Endodermal cell (in vitro differentiated cells): ENCODE measurements around the gene MTMR3. TPM values are rescaled to one million over a fixed set of nuclear protein-coding genes. Genes with fewer than 3 reads are reported as not detected.

ENCODE experiments used
- DNase-seq: peaks from one replicate; pipeline ENCODE4 v3.0.0-alpha.2; 2017
- H3K27ac ChIP-seq: 2 replicates; pipeline ENCODE4 v1.5.1; 2013; ENCODE audit warnings: mild to moderate bottlenecking, low read depth, low read length, moderate library complexity
- H3K27me3 ChIP-seq: 2 replicates; pipeline ENCODE4 v1.6.1; 2013; ENCODE audit warnings: mild to moderate bottlenecking, low read length, moderate library complexity; ENCODE audit not compliant: insufficient read depth, control insufficient read depth, poor library complexity, severe bottlenecking
- H3K36me3 ChIP-seq: 2 replicates; pipeline ENCODE4 v1.7.0; 2013; ENCODE audit warnings: mild to moderate bottlenecking, low read length, moderate library complexity; ENCODE audit not compliant: control insufficient read depth, insufficient read depth
- H3K4me1 ChIP-seq: one replicate; pipeline ENCODE4 v1.7.0; 2013; ENCODE audit warnings: low read length; ENCODE audit not compliant: control insufficient read depth, insufficient read depth
- H3K4me3 ChIP-seq: 2 replicates; pipeline ENCODE4 v1.5.1; 2013; ENCODE audit warnings: mild to moderate bottlenecking, low read length, moderate library complexity
- H3K9ac ChIP-seq: 2 replicates; pipeline ENCODE4 v1.6.1; 2013; ENCODE audit warnings: mild to moderate bottlenecking, low read length, moderate library complexity; ENCODE audit not compliant: poor library complexity, severe bottlenecking; ENCODE audit errors: extremely low read depth
- H3K9me3 ChIP-seq: 2 replicates; pipeline ENCODE4 v1.6.1; 2013; ENCODE audit warnings: mild to moderate bottlenecking, low read length, moderate library complexity; ENCODE audit not compliant: control insufficient read depth
- H3K27ac Mint-ChIP-seq: 2 replicates; pipeline ENCODE4 v1.8.0; 2020; ENCODE audit warnings: mixed read lengths
- H3K27me3 Mint-ChIP-seq: 2 replicates; pipeline ENCODE4 v1.8.0; 2021; ENCODE audit warnings: mild to moderate bottlenecking, mixed read lengths; ENCODE audit not compliant: insufficient read depth
- H3K36me3 Mint-ChIP-seq: 2 replicates; pipeline ENCODE4 v1.8.0; 2020; ENCODE audit warnings: low read depth, mixed read lengths
- H3K4me1 Mint-ChIP-seq: 2 replicates; pipeline ENCODE4 v1.8.0; 2020; ENCODE audit warnings: mixed read lengths
- H3K4me3 Mint-ChIP-seq: 2 replicates; pipeline ENCODE4 v1.8.0; 2020; ENCODE audit warnings: mild to moderate bottlenecking, moderate library complexity, mixed read lengths
- H3K9me3 Mint-ChIP-seq: 2 replicates; pipeline ENCODE4 v1.8.0; 2020; ENCODE audit warnings: mild to moderate bottlenecking, mixed read lengths
- CTCF ChIP-seq: fragments of 200-600 bp; sonication (generic); conservative IDR thresholded peaks from 2 replicates; pipeline ENCODE4 v1.5.0; 2021; ENCODE audit warnings: antibody characterized with exemption, mild to moderate bottlenecking
- WGBS, 2 experiments: methylation state at CpG; one replicate each; pipeline versions ENCODE4 v1.1.5 to v1.1.7; 2013; ENCODE audit warnings: missing lambda C conversion rate in 2 of 2, mixed read lengths in 1 of 2; ENCODE audit not compliant: insufficient coverage in 1 of 2, insufficient read length in 1 of 2; 5-methylcytosine and 5-hydroxymethylcytosine counted together
- total RNA-seq, 2 donors: library from RNA; stranded (reverse); fragmentation: NEBNext Ultra II Directional in 1 of 2; extraction: Animal tissue kit (Norgen Biotek cat#: 25700) in 1 of 2; gene quantifications; 2 replicates in 1 of 2; 3 replicates in 1 of 2; pipeline ENCODE4 v1.2.1, GENCODE V29; 2021

The MTMR3 gene
- total RNA-seq, 2 donors from 2014 or later, result 30.9 to 41.3 TPM

- no peaks in the 10 kb centered on the region for H3K27me3 Mint-ChIP-seq
- DNase-seq, result no peak
- no peak for TF ChIP-seq CTCF
- no peaks in the 10 kb centered on the region for H3K4me1 Mint-ChIP-seq
- H3K4me1 ChIP-seq, result no peaks in the 10 kb centered on the region
- H3K27ac Mint-ChIP-seq, result no peak overlapping the region
- H3K9ac ChIP-seq, result no peak overlapping the region
- H3K9me3 ChIP-seq, result peaks cover 11% of the 10 kb centered on the region
- H3K36me3 Mint-ChIP-seq, result no peaks in the 10 kb centered on the region
- H3K27ac ChIP-seq, result no peak overlapping the region
- peaks cover 11% of the 10 kb centered on the region for H3K9me3 Mint-ChIP-seq
- H3K36me3 ChIP-seq, result peaks cover 3% of the 10 kb centered on the region
- no peaks in the 10 kb centered on the region for H3K27me3 ChIP-seq
- no peak overlapping the region for H3K4me3 Mint-ChIP-seq
- no peak overlapping the region for H3K4me3 ChIP-seq
- WGBS, 2 experiments, result 97 to 100% methylated on average over 2 to 4 of the region's 4 CpGs
Observed at GRCh38 chr22:29926057-29926456, 43.1 kb downstream of the MTMR3 start.

- Histone ChIP-seq H3K9me3 (no peaks in the 10 kb centered on the region), H3K27me3 (no peaks in the 10 kb centered on the region), H3K9ac (no peak overlapping the region), H3K36me3 (no peaks in the 10 kb centered on the region), H3K4me1 (no peaks in the 10 kb centered on the region), H3K27ac (no peak overlapping the region), H3K4me3 (no peak overlapping the region)
- WGBS, 2 experiments, result 95% methylated on average over 2 of the region's 2 CpGs; no CpG with 5 or more reads in 1 of the 2 experiments
- TF ChIP-seq CTCF, result no peak
- Mint-ChIP-seq H3K9me3 (no peaks in the 10 kb centered on the region), H3K27me3 (no peaks in the 10 kb centered on the region), H3K27ac (no peak overlapping the region), H3K4me1 (no peaks in the 10 kb centered on the region), H3K4me3 (no peak overlapping the region), H3K36me3 (no peaks in the 10 kb centered on the region)
- no peak for DNase-seq
Observed at GRCh38 chr22:29932136-29932535, 49.2 kb downstream of the MTMR3 start.

GRCh38 chr22:29933619-29934018 is 50.6 kb downstream of the MTMR3 start:
- Histone ChIP-seq H3K9ac (no peak overlapping the region), H3K4me3 (no peak overlapping the region), H3K27me3 (no peaks in the 10 kb centered on the region), H3K27ac (no peak overlapping the region), H3K36me3 (no peaks in the 10 kb centered on the region), H3K9me3 (no peaks in the 10 kb centered on the region), H3K4me1 (no peaks in the 10 kb centered on the region)
- no peaks in the 10 kb centered on the region for H3K27me3 Mint-ChIP-seq
- 100% methylated on average over 1 of the region's 1 CpG; no CpG with 5 or more reads in 1 of the 2 experiments for WGBS, 2 experiments
- H3K27ac Mint-ChIP-seq, result no peak overlapping the region
- H3K36me3 Mint-ChIP-seq, result no peaks in the 10 kb centered on the region
- no peak for DNase-seq
- no peak overlapping the region for H3K4me3 Mint-ChIP-seq
- H3K4me1 Mint-ChIP-seq, result no peaks in the 10 kb centered on the region
- H3K9me3 Mint-ChIP-seq, result no peaks in the 10 kb centered on the region
- TF ChIP-seq CTCF, result no peak
